Measurements from ENCODE around the gene TMEM8B.

The TMEM8B gene

GRCh38 chr9:35811381-35812024 is 17.5 kb upstream of the TMEM8B start:
- no peak for DNase-seq

- peak; percentile 94 to 98 for DNase-seq
These were observed 16.9 kb upstream of the TMEM8B start, which contains the start of gene SPAG8 for GRCh38 chr9:35812025-35812602. SPAG8 (minus strand) TSS chr9:35812262; CDS start chr9:35812147, 115 bp downstream.

GRCh38 chr9:35813434-35814105 is 15.5 kb upstream of the TMEM8B start:
- peak in 1 of 2 experiments; percentile 9 for DNase-seq

DNA sequence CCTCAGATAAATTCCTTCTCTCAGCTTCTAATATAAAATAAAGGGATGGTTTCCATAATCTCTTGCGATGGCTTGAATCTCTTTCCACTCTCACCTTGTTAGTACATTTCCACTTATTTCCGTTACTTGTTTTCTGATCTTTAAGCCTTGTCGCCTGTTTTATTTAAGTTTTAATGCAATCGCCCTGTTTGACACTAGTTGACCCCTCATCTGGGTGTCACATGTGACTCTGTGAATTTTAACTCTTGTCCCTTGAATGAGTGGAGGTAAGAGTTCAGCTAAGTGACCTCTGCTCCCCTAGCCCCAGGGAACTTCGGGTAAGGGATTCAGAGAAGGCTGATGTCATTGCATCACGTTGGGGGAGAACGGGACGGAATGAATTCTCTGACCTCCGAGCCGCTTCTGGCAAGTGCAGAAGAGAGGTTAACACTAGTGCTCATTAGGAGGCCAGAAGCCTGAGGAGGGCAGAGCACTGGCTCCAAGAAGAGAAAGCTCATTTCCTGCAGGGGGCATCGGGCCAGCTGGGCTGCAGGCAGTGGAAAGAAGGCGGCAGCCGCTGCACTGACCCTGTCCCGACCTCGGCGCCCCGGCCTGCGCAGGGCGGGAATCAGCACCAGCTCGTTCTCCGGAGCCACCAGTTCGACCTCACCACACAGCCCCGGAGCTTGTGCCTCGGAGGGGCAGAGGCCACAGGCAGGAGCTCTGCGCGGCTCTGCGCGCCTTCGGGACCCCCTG is 14.8 kb upstream of the TMEM8B start:
- peak; percentile 33 to 59 for DNase-seq

DNA sequence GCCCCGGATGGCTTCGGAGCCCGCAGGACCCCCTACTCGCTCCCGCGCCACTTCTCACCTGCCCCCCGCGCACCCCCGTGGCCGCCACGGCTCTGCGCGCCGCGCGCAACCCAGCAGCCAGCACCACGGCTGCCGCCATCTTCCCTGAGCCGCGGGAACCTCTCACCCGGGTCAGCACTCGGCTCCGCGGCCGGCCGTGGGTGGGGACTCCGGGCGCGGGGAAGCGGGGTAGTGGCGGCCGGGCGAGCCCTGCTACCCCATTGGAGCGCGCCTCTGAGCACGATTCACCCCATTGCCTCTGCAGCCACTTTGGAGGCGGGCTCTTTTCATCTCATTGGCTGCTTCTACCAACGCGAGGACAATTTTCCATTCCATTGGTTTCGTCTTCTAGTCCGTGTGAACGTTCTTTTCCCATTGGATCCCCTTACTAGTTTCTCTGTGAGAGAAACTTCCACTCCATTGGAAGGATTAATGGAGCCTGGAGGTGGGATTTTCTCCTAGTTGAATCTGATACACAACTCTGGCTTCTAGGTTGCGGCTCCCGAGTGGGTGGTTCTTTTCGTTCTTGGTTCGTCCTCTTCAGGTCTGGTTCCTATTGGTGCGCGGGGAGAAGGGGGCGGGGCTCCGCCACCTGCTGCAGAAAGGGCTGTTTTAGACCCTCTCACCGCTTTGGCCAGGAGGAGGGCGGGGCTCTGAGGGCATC is 14.0 kb upstream of the TMEM8B start, which contains the start of gene HINT2:
Gene HINT2, minus strand, starts transcription at position 202 of the 703 bp plus-strand sequence. Its CDS starts 63 bp downstream, at position 139.
- DNase-seq, result peak; percentile 99

DNA sequence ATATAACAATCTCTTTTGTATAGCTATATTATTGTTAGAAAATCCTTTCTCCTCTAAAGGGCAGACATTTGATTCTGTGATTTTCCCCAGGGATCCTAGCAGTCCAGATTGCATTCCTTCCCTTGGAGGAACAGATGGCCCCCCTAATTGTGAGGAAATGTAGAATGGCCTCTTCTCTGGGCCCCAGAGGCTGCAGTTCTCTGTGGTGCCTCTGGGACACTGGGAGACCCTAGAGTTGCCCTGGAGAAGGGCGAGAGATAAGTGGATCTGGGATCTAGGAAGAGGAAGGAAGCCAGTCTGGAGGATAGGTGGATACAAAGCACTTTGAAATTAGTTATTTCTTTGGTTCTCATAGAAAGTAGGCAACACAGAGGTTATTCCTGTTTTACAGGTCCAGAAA is 12.3 kb upstream of the TMEM8B start:
- no peak for DNase-seq

DNA sequence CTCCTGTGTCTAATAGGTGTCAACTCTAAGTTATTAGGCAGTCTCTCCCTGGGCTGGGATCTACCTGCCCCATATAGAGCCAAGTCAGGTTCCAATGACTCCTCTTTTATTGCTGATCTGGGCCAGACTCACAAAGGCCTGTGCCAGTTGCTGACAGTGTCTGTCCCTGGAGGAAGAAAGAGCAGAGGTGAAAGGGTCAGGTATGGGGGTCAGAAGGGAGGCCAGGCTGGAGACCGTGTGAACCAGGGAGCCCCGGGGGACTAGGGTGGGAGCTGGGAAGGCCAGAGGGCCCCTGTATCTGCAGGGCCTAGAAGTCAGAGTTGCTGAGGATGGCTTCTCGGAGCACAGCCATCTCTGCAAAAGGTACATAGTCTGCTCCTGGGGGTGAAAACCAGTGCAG is 10.7 kb upstream of the TMEM8B start:
- no peak for DNase-seq

DNA sequence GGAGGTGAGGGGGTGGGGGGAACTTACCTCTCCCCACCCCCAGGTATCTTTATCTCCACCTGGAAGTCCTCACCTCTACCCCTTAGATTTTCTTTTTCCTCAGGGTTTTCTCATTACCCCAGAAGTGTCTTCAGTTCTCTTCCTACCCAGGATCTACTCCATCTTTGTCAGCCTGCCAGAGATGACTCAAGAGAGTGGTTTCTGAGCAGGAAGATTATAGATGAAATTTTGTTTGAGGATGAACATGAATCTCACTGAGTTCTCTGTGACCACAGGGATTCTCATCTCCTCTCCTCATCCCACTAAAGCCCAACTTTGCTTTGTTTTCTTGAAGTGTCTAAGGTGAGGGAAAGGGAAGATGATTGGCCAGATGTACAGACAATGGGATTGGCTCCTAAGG is 9.0 kb upstream of the TMEM8B start:
- no peak for DNase-seq

GRCh38 chr9:35822926-35823325 is 6.1 kb upstream of the TMEM8B start:
- no peak for DNase-seq

GRCh38 chr9:35826071-35826701 is 2.8 kb upstream of the TMEM8B start:
- DNase-seq, result peak; percentile 31 to 43

DNA sequence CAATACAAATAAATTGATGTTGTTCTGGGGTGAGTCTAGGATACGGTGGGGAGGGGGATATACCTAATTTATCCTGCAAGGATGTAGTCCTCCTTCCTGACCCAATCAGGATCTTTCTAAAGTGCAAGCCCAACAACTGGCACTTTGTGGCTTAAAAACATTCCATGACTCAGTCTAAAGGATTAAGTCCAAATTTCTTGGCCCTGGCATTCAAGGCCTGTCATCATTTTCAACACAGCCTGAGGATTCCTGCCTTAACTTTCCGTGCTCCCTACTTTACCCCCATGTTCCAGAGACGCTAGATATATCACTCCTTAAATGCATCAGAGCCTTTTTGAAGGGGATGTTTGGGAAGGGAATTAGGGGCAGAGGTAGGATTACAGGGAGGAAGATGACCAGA is 1.5 kb upstream of the TMEM8B start:
- DNase-seq, result no peak

- DNase-seq, result peak in 1 of 2 experiments; percentile 21
These were observed 328 bp upstream of the TMEM8B start, which contains the start of gene FAM221B for GRCh38 chr9:35828716-35829083. FAM221B (minus strand) TSS chr9:35828732; CDS start chr9:35826161, 2,571 bp downstream.

GRCh38 chr9:35829764-35830096 is 702 bp downstream of the TMEM8B start:
- DNase-seq, result no peak

- DNase-seq, result no peak
These were observed 2.0 kb downstream of the TMEM8B start for GRCh38 chr9:35831040-35831439.

- no peak for DNase-seq
These were observed 3.8 kb downstream of the TMEM8B start for GRCh38 chr9:35832814-35833213.

GRCh38 chr9:35834260-35835215 is 5.5 kb downstream of the TMEM8B start:
- DNase-seq, result no peak

DNA sequence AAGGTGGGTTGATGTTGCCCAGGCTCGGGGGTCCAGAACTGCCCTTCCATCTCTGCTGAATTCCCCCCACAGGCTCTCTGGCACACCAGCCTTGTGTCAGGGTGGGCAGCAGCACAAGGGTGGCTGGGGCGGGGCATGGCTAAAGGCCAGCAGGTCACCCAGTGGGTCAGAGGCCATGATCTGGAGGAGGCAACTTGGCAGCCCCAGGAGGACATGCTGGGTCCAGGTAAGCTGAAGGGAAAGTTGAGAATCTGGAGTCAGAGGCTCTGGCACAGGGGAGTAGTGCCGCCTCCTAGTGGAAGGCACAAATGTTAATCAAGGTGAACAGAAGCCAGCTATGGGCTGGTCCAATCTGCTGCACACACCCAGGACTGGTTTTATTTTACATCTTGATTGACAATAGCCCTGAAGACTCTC is 6.2 kb downstream of the TMEM8B start:
- no peak for DNase-seq

DNA sequence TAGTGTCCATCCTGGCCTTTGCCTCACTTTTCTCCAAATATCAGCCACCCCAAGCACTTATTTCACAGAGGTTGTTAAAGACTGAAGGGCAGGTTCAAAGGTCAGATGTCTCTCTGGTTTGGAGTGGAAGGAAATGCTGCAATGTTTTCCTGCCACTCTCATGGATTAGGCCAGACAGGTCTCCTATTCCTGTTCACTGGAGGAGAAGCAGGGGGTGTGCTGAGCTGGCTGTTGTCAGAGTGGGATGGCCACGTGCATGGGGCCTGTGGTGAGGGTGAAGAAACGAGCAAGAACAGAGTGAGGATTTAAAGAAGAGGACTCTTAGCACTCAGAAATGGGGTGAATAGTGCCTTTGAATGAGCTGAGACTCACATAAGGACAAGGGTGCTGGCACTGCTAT is 6.7 kb downstream of the TMEM8B start:
- no peak for DNase-seq

DNA sequence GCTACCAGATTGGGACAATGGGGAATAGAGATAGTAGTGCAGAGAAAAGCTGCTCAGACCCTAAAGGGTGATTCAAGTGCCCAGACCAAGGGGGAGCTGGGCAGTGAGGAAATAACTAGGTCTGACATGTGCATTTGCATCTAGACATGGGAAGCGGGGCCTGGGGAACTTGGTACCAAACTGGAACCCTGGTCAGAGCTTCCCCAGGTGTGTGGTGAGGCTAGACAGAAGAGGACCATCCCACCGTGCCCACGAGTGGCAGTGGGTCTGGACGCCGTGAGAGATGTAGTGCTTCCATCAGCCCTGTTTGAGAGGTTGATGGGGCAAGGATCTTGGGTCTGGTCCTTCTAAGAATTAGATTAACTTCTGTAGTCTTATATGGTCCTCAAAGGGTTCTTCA is 7.6 kb downstream of the TMEM8B start:
- no peak for DNase-seq

DNA sequence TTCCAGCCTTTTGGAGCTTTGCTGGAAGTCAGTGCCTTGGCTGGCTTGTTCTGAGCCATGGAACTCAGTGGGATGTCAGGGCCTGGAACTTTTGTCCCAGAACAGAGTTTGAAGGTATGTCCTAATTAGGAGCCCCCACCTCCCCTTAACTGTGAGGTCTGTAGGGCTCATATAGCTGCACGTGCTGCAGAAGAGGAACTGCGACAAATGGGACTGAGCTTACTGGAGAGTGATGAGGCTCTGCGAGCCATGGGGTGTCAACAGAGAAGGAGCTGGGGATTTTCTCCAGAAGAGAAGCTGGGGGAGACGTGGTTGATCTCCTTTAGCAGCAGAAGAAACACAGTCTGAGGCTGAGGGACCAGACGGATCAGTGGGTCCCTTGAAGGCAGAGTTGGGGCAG is 10.9 kb downstream of the TMEM8B start:
- no peak for DNase-seq

All from NCI-H1930 (cell line).